Measurements from ENCODE around the gene SLC13A5.

The SLC13A5 gene

DNA sequence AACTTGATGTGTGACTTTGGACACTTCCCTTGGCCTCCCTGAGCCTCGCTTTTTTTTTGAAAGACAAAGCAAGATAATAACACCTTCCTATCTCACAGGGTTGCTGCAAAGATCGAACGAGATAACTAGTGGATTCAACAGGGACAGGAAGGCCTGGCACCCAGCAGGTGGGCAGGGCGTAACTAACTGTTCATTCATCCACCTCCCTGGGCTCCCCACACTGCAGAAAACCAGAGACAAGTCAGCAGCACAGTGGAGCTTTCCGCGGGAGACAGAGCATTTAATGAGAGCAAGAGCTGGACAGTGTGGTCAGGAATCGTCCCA is 28.7 kb downstream of the SLC13A5 start:
- no peak for DNase-seq

- DNase-seq: no peak
Observed at GRCh38 chr17:6683730-6684459, 29.3 kb downstream of the SLC13A5 start.

DNA sequence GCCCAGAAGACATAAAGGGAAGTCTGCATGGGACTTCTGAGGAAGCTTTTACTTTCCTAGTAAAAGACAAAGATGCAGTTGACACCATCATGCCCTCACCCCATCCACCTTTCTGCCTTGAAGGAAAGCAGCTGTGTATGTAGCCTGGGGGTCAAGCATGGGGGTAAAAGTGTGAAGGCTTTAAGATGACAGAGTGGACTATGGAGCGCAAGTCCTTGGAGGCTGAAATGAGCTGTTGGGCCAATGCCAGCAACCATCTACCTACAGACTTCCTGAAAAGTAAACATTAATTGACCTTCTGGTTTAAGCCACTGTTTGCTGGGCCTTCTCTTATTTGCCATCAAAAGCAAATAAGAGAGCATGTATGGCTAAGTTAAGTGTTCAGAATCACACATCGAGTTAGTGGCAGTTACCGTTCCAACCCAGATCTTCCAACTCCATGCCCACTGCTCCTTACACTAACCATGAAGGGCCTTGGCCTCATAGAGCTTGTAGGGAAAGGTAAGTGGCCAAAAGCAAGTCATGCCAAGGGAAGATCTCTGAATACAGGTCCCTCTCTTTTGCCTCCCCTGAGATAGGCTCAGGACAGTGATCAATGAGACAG is 30.0 kb downstream of the SLC13A5 start:
- no peak for DNase-seq

DNA sequence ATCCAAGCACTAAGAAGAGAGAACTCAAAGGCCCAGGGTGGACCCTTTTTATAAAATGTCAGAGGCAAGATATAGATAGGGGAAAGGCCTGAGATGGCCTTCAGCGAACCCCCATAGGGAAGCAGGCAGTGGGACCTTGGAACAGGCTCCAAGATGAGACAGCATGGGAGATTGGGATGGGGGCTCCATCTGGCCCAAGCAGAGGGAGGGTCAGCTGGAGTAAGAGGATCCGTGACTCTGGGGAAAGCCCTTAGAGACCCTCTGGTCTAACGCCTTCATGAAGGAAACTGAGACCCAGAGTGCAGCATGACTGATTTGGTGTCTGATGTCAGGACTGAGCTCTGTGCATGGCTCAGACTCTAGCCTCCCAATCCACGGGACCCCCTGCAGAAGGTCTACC is 30.8 kb downstream of the SLC13A5 start:
- no peak for DNase-seq

DNA sequence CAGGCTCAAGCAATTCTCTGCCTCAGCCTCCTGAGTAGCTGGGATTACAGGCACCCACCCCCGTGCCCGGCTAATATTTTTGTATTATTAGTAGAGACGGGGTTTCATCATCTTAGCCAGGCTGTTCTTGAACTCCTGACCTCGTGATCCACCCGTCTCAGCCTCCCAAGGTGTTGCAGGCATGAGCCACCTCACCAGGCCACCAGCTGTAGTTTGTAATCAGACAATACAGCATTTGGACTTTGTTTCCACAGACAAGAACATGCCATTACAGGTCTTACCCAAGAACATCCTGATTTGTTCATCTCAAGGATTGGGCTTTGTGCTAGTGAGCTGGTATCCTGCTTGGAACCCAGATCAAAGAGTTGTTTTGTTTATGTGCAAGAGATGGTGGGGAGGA is 31.5 kb downstream of the SLC13A5 start:
- no peak for DNase-seq

GRCh38 chr17:6681176-6681575 is 32.0 kb downstream of the SLC13A5 start:
- no peak for DNase-seq

DNA sequence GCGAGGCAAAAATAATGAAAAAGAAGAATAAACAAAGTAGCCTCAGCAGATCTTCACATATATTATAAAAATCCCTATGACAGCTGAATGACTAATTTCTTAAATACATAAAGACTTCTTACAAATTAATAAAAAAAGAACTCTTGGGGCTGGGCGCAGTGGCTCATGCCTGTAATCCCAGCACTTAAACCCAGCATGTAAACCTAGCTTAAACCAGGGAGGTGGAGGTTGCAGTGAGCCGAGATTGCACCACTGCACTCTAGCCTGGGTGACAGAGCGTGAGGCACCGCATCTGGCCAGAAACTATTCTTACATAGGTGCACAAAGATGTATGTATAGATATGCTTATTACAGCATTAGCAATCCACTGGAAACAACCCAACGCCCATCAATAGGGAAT is 33.9 kb downstream of the SLC13A5 start:
- DNase-seq: no peak

DNA sequence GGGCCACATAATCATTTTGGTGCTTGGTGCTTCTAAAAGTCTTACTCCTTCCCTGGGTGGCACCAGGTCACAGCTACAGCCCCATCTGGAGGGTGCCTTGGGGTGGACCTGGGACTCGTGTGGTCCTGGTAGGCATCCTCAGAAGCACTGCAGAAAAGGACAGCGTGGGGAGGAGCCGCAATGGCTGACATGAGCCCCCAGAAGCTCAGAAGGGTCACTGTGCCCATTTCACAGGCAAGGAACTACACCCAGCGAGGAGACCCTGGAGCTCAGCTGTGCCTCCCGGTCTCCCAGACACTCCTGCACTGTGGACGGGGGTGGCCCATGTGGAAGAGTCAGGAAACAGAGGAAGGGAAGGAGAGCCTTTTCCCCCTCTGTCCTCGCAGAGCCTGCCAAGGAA is 35.2 kb downstream of the SLC13A5 start:
- DNase-seq: no peak

DNA sequence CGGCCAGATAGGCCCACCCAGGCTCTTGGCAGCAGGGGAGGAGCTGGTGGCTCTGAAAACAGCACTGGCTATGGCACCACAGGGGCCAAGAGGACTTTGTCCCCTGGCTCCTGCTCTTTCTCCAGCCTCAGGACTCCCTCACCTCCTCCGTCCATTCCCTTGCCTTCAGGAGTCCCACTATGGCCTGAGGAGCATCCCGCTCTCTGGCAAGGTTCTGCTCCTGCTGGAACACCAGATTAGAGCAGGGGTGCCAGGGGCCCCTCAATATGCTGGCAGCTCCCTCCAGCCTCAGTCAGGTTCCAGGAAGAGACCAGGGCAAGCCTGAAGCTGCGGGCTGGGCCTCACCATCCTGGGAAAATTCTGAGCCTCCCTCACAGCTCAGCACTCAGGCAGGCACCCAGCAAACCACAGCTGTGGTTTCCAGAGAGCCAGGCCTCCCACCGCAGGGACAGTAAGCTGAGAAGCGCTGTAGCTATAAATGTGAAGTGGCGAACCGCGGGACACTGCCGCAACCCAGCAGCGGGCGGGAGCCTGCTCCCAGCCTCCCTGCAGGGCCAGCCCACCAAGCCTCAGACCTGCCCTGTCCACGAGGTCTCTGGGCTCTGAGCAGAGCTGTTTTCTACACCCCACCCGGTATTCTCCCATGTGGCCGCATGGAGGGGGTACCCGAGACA is 35.9 kb downstream of the SLC13A5 start:
- no peak for DNase-seq

DNA sequence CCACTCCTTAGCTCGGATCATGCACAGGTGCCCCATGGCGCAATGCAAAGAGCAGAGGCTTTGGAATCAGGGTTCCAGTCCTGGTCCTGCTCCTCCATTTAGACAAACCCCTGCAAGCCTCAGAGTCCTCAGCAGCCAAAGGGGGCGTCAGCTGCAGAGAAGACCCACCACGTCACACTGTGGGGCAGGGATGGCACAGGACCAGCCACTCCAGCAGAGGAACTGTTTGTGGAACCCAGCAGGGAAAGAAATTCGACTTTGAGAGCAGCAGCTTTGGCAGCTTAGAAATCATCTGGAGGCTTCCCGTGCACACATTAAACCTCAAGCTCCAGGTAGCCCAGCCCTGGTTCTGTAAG is 36.4 kb downstream of the SLC13A5 start:
- DNase-seq: no peak

- DNase-seq: no peak
Observed at GRCh38 chr17:6675201-6675825, 37.9 kb downstream of the SLC13A5 start.

- no peak for DNase-seq
Observed at GRCh38 chr17:6674586-6674985, 38.6 kb downstream of the SLC13A5 start.

- DNase-seq: no peak
Observed at GRCh38 chr17:6671431-6671830, 41.7 kb downstream of the SLC13A5 start.

DNA sequence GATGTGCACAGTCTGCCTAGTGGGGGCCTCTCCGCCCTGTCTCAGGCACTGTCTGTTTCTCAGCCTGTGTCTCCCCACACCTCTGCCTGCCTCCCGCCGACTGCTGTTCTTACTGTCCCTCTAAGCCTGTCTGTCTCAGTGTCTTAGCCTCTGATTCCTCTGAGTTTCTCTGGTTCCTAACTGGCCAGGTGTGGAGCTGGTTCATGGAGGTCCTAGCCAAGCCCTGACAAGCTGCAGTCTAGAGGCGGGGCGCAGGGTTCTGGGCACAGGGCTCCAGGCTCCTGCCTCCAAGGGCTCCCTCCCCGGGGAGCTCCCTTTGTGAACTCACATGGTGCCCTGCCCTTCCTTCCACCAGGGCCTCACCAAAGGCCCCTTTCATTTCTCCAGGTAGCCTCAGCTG is 42.2 kb downstream of the SLC13A5 start:
- no peak for DNase-seq

DNA sequence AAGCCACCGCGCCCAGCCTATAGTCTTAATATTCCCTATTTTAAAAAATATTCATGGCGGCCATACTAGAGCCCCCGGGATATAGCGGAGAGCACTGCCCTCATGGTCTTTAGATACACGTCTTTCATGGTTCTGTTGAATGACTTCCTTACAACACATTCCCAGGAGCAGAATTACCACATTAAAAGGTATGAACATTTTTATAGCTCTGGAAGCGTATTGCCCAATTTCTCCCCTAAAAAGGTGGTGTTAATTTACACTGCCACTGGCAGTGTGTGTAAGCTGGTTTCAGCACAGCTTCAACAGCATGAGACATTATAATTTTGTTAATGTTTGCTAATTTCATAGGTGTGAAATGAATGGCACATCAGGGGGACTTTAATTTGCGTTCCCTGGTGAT is 42.6 kb downstream of the SLC13A5 start:
- DNase-seq: no peak

DNA sequence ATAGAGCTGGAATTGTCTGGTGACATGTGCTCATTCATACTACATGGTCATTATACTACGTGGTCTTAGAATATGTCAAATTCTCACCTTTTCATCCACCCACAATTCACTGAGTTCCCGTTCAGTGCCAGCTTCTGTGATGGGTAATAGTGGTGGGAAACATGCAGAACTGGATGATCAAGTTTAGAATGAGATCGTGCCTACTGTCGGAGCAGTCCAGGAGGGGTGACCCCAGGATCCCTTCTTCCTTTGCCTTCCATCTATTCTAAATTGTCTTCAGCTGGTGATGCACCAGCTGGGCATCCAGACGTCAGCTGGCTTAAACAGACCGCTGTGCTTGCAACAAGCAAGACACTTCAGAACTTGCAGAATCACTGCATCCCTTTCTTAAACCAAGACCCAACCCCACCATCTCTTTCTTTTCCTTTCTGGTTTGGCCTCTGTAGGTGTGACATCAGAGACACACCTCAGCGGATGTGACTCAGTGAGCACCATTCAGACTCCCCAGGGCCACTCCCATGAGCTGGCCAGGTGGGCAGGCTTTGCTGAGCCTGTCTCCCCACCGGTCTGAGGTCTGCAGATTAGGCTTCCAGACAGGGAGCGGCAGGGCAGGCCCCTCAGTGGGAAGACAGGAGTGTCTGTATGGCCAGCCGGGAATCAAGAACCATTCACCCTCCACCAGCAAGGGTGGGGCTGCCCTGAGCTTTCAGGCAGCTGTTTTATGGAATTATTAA is 43.5 kb downstream of the SLC13A5 start:
- no peak for DNase-seq

GRCh38 chr17:6668727-6669425 is 44.3 kb downstream of the SLC13A5 start:
- DNase-seq: no peak

DNA sequence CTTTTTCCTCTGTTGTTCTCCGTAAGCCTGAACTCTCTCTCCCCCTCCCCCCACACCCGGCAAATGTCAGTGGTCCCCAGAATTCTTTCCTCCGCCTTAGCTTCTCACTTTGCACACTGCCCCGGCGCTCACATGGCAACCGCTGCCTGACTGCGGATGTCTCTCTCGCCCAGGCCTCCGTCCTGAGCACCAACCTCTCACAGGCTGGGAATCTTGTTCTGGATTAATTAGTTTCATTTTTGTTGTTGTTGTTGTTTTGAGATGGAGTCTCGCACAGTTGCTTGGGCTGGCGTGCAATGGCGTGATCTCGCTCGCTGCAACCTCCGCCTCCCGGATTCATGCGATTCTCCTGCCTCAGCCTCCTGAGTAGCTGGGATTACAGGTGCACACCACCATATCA is 45.0 kb downstream of the SLC13A5 start:
- no peak for DNase-seq

DNA sequence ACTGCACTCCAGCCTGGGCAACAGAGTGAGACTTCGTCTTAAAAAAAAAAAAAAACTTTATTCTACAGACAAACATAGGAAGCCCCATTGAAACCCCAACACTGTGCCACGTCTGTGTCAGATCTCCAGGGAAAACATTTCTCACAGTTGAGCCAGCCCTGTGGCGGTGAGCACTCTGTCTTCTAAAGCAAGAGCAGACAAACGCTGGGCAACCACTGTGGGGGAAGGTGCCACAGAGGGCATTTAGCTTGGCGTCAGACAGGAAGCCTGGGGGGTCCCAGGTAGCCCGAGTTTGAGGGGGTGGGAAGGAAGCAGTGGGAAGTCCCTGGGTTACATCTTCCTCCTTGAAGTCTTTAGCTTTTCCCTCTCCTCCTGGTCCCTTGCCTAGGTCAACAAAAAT is 45.7 kb downstream of the SLC13A5 start:
- DNase-seq: no peak

DNA sequence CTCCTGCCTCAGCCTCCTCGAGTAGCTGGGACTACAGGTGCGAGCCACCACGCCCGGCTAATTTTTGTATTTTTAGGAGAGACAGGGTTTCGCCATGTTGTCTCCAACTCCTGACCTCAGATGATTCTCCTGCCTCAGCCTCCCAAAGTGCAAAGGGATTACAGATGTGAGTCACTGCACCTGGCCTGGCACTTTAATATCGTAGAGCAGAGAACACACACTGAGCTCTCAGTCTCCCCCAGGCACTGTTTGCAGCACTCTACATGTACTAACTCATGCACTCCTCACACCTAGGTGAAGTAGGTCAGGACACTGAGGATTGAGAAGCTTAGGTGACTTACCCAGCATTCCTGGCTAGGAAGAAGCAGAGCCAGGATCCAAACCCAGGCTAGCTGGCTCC is 46.6 kb downstream of the SLC13A5 start:
- DNase-seq: no peak

DNA sequence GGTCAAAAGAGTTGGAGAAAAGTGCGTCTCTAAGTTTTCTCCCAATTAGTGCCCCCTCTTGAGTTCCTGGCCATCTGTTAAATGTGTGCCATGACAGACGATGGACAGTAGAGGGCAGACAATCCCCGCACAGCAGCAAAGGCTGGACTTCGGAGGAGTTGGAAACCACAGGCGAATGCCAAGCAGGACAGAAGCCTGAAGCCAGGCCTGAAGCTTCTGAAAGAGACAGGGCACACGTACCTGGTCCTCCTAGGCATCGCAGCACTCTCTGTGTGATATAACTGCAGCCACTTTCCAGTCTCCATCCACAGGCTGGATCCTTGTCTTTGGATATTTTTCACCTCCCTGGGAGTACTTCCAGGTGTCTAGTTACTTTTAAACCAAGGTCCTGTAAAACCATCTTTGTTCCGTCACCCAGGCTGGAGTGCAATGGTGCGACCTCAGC is 47.1 kb downstream of the SLC13A5 start:
- DNase-seq: peak in 50 of 56 donors; percentile 2 to 79 (median 45)
